NCI-H2029 (cell line): Measurements from ENCODE around the gene ELMO1.
A peak's percentile ranks its signal among the peaks of the same experiment; 100 is the strongest.

ENCODE experiments used
- DNase-seq: peaks from one replicate; lab custom pipeline; 2025; lab: John Stamatoyannopoulos, UW

Gene ELMO1

DNA sequence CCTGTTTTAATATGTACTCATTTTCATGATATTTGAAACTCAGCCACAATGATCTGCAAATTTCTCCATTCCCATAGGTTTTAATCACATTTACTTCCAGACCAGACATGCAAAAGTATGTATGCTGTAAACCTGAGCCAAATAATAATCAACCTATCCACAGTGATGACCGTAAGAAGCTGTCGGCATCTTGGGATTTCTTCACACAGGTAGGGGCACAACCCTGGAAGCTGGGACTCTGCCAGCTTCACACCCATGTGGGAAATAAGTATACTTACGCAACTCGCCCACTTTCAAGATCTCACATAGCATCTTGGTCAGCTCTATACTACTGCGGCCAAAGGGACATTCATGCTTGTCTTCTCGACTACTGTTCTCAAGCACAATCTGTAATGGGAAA lies 352.3 kb downstream of the ELMO1 start:
- DNase-seq = no peak

DNA sequence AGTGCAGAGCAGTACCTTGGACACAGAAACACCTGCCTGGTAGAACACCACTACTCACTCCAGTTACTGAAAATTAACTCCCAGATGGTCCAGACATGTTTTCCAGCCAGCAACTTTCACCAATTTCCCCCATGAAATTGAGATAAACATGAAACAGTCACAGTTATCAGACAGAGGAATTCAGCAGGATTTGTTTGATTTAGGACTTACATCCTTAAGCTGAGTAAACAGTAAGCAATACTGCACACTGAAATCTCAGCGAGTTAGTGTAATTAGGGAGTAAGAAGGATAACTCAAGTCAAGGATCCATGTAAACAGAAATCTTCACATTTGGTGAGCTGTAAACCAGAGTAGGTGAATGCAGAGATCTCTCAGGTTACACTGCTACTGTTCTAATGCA lies 353.5 kb downstream of the ELMO1 start:
- DNase-seq = no peak

DNA sequence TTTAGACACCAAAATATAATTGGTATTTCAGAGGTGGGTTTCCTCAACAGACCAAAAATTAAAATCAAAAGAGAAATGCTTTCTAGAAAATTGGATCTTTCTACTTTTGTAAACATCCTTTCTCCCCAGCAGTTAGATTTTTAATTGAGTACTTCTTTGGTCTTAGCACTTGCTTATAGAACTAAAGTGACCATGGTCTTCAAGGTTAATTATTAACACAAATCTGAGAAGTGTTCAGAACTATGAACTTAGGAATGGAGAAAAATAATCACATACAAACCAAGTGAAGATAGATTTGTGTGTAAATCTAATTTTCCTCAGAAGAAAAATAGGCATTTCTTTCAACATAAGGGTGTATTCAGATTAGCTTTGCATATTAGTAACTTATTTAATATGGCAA lies 355.4 kb downstream of the ELMO1 start:
- no peak for DNase-seq

GRCh38 chr7:37092548-37092947 lies 356.1 kb downstream of the ELMO1 start:
- no peak for DNase-seq

- DNase-seq = no peak
Measured at GRCh38 chr7:37089972-37090371, 358.7 kb downstream of the ELMO1 start.

GRCh38 chr7:37085600-37085999 lies 363.1 kb downstream of the ELMO1 start:
- DNase-seq = no peak

- DNase-seq = no peak
Measured at GRCh38 chr7:37084303-37084702, 364.4 kb downstream of the ELMO1 start.

DNA sequence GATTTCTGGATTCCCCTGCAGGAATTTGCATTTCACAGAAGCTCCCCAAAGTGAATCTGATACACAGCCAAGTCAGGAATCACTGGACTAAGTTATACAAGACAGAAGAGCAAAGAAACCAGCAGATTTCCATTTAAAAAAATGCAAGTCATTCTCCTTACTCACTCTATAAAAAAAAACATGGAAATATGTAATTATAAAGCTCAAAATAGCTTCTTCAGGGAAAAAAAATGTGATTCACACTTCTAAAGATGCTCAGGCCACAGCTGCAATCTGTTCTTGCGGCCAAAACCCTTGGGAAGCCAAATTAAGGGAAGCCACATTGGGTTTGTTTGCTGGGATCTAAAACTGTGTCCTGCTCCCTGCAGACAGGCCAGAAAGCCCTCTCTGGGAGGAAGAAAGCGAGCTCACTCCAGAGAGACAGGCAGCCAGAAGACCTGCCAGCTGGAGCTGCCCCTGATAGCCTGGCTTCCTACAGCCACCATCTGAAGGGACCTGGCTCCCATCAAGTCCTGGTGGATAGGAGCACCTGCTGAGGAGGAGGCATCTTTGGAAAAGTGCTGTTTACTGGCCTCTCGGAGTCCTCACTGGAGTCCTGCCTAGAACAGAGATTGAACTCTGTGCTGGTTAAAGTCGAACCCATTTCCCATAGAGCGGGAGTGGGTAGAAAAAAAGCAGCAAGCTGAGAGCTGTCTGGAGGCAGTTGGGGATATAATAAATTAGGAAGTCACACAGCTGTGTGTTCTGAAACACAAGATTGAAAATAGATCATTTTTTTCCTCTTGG lies 365.2 kb downstream of the ELMO1 start:
- DNase-seq = no peak

GRCh38 chr7:37081436-37081835 lies 367.2 kb downstream of the ELMO1 start:
- DNase-seq = peak; percentile 2

- no peak for DNase-seq
Measured at GRCh38 chr7:37079420-37079819, 369.2 kb downstream of the ELMO1 start.

DNA sequence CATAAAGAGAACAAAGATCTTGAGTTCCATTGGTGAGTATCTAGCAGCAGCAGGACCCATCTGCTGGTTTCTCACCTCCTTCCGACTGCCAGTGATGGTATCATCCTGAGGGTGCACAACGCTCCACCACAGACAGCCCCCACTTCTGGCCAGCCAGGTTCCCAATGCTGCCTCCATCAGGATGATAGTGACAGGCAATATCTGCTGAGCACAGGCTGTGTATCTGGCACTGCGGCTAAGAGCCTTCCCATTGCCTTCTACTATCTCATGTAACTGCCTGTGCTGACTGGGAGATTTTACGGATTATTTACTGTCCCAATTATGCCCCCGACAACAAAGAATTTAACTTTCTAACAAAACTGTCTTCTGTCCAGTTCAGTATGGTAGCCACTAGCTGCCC lies 372.0 kb downstream of the ELMO1 start:
- DNase-seq = no peak

DNA sequence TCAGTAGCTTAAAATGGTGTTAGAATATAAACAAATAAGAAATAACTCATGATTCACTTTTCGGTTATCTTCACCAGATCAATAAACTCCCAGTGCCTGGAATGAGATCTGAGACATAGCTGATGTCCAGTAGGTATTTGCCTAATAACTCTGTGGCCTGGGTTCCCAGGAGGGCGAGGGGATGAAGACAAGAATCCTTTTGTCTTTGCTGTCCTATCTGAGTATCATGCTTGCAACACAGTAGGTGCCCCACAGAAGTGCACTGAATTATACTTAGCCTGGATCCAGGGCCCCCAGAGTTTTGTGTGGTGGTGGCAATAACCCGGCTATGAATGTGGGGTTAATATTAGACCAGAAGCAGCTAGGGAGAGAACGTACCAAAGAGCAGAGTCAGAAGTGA lies 374.3 kb downstream of the ELMO1 start:
- no peak for DNase-seq

- DNase-seq = no peak
Measured at GRCh38 chr7:37071124-37071523, 377.5 kb downstream of the ELMO1 start.

- no peak for DNase-seq
Measured at GRCh38 chr7:37070471-37070870, 378.2 kb downstream of the ELMO1 start.

DNA sequence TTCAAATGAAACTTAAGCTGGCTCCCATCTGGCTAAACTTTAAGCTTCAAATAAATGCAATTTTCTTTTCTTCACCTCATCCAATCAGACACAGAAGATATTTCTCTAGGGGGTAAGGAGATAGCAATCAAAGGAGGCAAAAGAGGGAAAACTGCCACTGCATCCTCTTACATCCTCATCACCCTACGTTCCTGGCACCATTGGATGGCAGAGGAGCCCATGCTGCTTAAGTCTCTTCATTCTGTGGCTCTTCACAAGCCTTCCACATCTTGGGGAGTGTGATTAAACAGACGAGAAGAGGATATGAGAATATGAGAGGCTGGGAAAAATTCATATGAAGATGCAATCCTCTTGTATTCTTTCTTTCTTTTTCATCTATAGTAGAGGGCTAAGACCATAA lies 378.6 kb downstream of the ELMO1 start:
- DNase-seq = no peak

DNA sequence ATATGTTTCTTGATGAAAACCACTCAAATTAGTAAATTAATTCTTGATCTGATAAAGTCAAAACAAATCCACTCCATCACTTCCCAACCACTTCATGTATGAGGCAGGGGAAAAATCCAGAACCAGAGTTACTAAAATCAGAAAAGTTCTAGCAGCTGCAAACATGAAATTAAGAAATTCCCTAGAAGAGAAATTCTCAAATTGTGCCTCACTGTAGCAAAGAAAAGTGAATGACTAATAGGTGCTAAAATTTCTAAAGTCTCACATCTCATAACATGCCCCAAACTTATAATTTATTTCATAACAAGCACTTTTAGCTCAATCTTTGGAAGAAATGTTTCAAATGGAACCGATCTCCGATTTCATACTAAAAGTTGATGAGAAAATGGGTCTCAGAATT lies 379.3 kb downstream of the ELMO1 start:
- DNase-seq = no peak

DNA sequence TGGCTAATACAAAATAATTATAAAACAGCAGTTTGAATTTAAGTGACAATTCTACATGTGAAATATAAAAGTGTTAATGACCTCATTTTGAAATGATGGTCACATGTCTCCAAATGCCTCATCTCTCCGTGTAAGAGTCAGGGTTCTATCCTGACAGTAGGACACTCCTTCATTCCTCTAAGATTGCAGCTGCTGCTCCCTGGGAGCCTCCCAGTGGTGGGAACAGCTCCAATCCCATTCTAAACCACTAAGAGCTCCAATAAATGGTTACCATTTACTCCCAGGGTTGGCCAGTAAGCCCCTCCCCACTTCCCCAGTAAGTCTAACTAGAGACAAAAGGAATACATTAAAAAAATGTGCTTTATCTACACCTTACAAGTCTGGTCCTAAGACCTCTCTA lies 379.8 kb downstream of the ELMO1 start:
- DNase-seq = no peak

DNA sequence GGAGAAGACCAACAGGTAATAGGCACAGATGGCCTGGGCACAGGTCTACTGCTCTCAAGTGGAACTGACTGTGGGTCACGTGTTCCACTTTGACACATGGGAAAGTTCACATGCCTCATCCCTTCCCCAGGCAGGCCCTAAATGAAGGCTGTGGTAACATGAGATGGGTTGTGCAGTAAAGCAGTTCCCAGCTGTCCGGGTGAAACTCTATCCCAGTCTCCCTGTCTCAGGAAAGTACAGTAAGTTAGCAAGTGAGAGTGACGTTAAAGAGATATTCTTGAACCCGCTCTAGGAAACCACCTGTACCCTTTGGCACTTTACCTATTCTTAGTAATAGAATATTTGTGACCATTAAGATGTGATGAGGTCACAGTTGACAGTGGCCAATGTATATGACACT lies 380.6 kb downstream of the ELMO1 start:
- DNase-seq = no peak

- no peak for DNase-seq
Measured at GRCh38 chr7:37065779-37066271, 382.8 kb downstream of the ELMO1 start.

DNA sequence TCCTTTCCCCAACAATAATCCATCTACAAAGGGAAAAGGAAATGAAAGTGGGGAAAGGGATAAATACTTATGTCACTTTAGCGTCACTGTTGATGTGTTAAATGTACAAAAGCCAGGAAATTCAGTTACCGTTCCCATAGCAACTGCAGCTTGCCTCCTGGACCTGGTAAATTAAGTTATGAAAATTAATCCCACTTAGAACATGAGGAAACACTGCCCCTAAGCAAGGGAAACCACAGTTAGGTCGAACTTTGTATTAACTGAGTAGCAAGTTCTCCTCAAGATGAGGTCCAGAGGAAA lies 386.2 kb downstream of the ELMO1 start:
- no peak for DNase-seq

- DNase-seq = no peak
Measured at GRCh38 chr7:37061849-37062559, 386.7 kb downstream of the ELMO1 start.

GRCh38 chr7:37056234-37056912 lies 392.3 kb downstream of the ELMO1 start:
- DNase-seq = no peak

- DNase-seq = no peak
Measured at GRCh38 chr7:37054624-37055241, 393.9 kb downstream of the ELMO1 start.
